H1 (cell line): ENCODE measurements around the gene ATAD5.

Source experiments
- CHD2 ChIP-seq: IDR thresholded peaks from 2 replicates; pipeline ENCODE4 v1.6.1; 2012; ENCODE audit warnings: low read length, improper control_type of control experiment
- CREB1 ChIP-seq: IDR thresholded peaks from 2 replicates; pipeline ENCODE4 v1.6.1; 2012; ENCODE audit warnings: inconsistent platforms
- EZH2 ChIP-seq: fragments of 200-600 bp; sonication (generic); IDR thresholded peaks from 2 replicates; pipeline ENCODE4 v1.7.1; 2012; ENCODE audit warnings: low read depth, mild to moderate bottlenecking, moderate library complexity, low read length, inconsistent platforms; ENCODE audit not compliant: severe bottlenecking
- NRF1 ChIP-seq: IDR thresholded peaks from 2 replicates; pipeline ENCODE4 v1.6.1; 2011; ENCODE audit warnings: mild to moderate bottlenecking, low read depth, low read length, improper control_type of control experiment
- PHF8 ChIP-seq: fragments of 200-600 bp; sonication (generic); conservative IDR thresholded peaks from 2 replicates; pipeline ENCODE4 v1.7.1; 2012; ENCODE audit warnings: low read depth, mild to moderate bottlenecking, inconsistent platforms, low read length, moderate library complexity
- POLR2A ChIP-seq, 2 experiments: IDR thresholded peaks; 1 replicate in 1 of 2; 2 replicates in 1 of 2; pipeline ENCODE4 v1.6.1; 2011; ENCODE audit warnings: low read depth in 2 of 2, low read length in 2 of 2, mild to moderate bottlenecking in 2 of 2; ENCODE audit errors: control extremely low read depth in 1 of 2
- POLR2AphosphoS5 ChIP-seq: IDR thresholded peaks from 2 replicates; pipeline ENCODE4 v1.6.1; 2011; ENCODE audit warnings: low read depth, low read length
- RAD21 ChIP-seq, 2 experiments: IDR thresholded peaks in 1 of 2; conservative IDR thresholded peaks in 1 of 2; 2 replicates each; pipeline ENCODE4 v1.6.1; 2011; ENCODE audit warnings: low read depth in 2 of 2, low read length in 2 of 2, improper control_type of control experiment in 1 of 2, inconsistent platforms in 1 of 2, mild to moderate bottlenecking in 1 of 2, moderate library complexity in 1 of 2
- SIN3A ChIP-seq, 2 experiments: IDR thresholded peaks in 1 of 2; conservative IDR thresholded peaks in 1 of 2; 2 replicates each; pipeline ENCODE4 v1.6.1; 2011 to 2012; ENCODE audit warnings: low read length in 2 of 2, improper control_type of control experiment in 1 of 2, low read depth in 1 of 2, mild to moderate bottlenecking in 1 of 2
- TF ChIP-seq, protein P1 (sequence below), 3 experiments: IDR thresholded peaks; 1 replicate in 2 of 3; 2 replicates in 1 of 3; pipeline versions ENCODE4 v1.5.1 to v1.6.1; 2011; ENCODE audit warnings: low read length in 3 of 3, mild to moderate bottlenecking in 3 of 3, inconsistent platforms in 2 of 3, low read depth in 1 of 3, moderate library complexity in 1 of 3; ENCODE audit not compliant: insufficient read depth in 1 of 3; ENCODE audit errors: control extremely low read depth in 1 of 3

- peak; percentile 93 for TF ChIP-seq PHF8
- TF ChIP-seq EZH2, result no peak
- TF ChIP-seq, protein P1, sequence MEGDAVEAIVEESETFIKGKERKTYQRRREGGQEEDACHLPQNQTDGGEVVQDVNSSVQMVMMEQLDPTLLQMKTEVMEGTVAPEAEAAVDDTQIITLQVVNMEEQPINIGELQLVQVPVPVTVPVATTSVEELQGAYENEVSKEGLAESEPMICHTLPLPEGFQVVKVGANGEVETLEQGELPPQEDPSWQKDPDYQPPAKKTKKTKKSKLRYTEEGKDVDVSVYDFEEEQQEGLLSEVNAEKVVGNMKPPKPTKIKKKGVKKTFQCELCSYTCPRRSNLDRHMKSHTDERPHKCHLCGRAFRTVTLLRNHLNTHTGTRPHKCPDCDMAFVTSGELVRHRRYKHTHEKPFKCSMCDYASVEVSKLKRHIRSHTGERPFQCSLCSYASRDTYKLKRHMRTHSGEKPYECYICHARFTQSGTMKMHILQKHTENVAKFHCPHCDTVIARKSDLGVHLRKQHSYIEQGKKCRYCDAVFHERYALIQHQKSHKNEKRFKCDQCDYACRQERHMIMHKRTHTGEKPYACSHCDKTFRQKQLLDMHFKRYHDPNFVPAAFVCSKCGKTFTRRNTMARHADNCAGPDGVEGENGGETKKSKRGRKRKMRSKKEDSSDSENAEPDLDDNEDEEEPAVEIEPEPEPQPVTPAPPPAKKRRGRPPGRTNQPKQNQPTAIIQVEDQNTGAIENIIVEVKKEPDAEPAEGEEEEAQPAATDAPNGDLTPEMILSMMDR (IDR thresholded peaks at IDR 0.05; ENCODE audit: control extremely low read depth in 1 of 3, insufficient read depth in 1 of 3, low read depth in 1 of 3, low read length in 3 of 3), result peak; percentile 29 to 41 (median 33)
- peak; percentile 82 for TF ChIP-seq POLR2AphosphoS5
- peak; percentile 70 for TF ChIP-seq CHD2
- no peak; a peak in 1 of 4 replicates for TF ChIP-seq SIN3A (conservative IDR thresholded peaks at IDR 0.05 in 1 of 2, IDR thresholded peaks at IDR 0.05 in 1 of 2; ENCODE audit: low read depth in 1 of 2, low read length in 2 of 2)
- TF ChIP-seq NRF1, result no peak
- TF ChIP-seq RAD21 (IDR thresholded peaks at IDR 0.05 in 1 of 2, conservative IDR thresholded peaks at IDR 0.05 in 1 of 2; ENCODE audit: low read depth in 2 of 2, low read length in 2 of 2), result peak; percentile 17 to 50; a peak in 3 of 4 replicates
- peak; percentile 84 to 90 for TF ChIP-seq POLR2A (IDR thresholded peaks at IDR 0.05; ENCODE audit: control extremely low read depth in 1 of 2, low read depth in 2 of 2, low read length in 2 of 2)
- TF ChIP-seq CREB1, result no peak; the same call in 1 of the 2 replicates
Observed at GRCh38 chr17:30824356-30825145, 7.2 kb upstream of the ATAD5 start, which contains the start of gene CRLF3.
